ENCODE results near the gene DCANP1. TPM values are rescaled to one million over a fixed set of nuclear protein-coding genes. Genes with fewer than 3 reads are reported as not detected.

The DCANP1 gene
- total and polyA plus RNA-seq, 9 of the 15 experiments (the other 6 are each of a cell fraction or from before 2014, with no cell fraction given) = not detected

- TF ChIP-seq ZNF518B (CRISPR knock-in tag; IDR thresholded peaks at IDR 0.05) = no peak
- TF ChIP-seq, protein P1, sequence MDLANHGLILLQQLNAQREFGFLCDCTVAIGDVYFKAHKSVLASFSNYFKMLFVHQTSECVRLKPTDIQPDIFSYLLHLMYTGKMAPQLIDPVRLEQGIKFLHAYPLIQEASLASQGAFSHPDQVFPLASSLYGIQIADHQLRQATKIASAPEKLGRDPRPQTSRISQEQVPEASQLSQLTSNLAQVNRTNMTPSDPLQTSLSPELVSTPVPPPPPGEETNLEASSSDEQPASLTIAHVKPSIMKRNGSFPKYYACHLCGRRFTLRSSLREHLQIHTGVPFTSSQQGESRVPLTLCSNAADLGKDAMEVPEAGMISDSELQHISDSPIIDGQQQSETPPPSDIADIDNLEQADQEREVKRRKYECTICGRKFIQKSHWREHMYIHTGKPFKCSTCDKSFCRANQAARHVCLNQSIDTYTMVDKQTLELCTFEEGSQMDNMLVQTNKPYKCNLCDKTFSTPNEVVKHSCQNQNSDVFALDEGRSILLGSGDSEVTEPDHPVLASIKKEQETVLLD (IDR thresholded peaks at IDR 0.05) = peak; percentile 46; the same call in 1 of the 2 replicates
- no peak for TF ChIP-seq PHB2 (IDR thresholded peaks at IDR 0.05; ENCODE audit: low read depth)
- no peak for TF ChIP-seq EHMT2 (IDR thresholded peaks at IDR 0.05)
- no peak for TF ChIP-seq NR2C1 (IDR thresholded peaks at IDR 0.05)
- TF ChIP-seq NR2C1 (tag; IDR thresholded peaks at IDR 0.05) = 0 out of 2 replicates have a peak, but pooled peaks have one; percentile 44
- TF ChIP-seq, protein P2, sequence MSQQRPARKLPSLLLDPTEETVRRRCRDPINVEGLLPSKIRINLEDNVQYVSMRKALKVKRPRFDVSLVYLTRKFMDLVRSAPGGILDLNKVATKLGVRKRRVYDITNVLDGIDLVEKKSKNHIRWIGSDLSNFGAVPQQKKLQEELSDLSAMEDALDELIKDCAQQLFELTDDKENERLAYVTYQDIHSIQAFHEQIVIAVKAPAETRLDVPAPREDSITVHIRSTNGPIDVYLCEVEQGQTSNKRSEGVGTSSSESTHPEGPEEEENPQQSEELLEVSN (IDR thresholded peaks at IDR 0.05; ENCODE audit: borderline replicate concordance in 1 of 2, extremely low read depth in 1 of 2, insufficient read depth in 1 of 2, insufficient read length in 1 of 2, low read depth in 1 of 2, low read length in 1 of 2, poor library complexity in 1 of 2, severe bottlenecking in 1 of 2) = peak in 1 of 2 experiments; percentile 65
- TF ChIP-seq MECOM (CRISPR knock-in tag; IDR thresholded peaks at IDR 0.05) = 0 out of 2 replicates have a peak, but pooled peaks have one; percentile 22
- peak; percentile 89 for TF ChIP-seq ARID1B (IDR thresholded peaks at IDR 0.05)
- peak; percentile 28; the same call in 1 of the 2 replicates for TF ChIP-seq ZBTB17 (CRISPR knock-in tag; IDR thresholded peaks at IDR 0.05)
- TF ChIP-seq FIP1L1 (IDR thresholded peaks at IDR 0.05; ENCODE audit: low read depth, low read length, poor library complexity, severe bottlenecking) = no peak
- TF ChIP-seq, protein P3, sequence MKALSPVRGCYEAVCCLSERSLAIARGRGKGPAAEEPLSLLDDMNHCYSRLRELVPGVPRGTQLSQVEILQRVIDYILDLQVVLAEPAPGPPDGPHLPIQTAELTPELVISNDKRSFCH (CRISPR knock-in tag; IDR thresholded peaks at IDR 0.05) = no peak
- TF ChIP-seq, protein P3 (tag; IDR thresholded peaks at IDR 0.05) = no peak
- TF ChIP-seq, protein P4, sequence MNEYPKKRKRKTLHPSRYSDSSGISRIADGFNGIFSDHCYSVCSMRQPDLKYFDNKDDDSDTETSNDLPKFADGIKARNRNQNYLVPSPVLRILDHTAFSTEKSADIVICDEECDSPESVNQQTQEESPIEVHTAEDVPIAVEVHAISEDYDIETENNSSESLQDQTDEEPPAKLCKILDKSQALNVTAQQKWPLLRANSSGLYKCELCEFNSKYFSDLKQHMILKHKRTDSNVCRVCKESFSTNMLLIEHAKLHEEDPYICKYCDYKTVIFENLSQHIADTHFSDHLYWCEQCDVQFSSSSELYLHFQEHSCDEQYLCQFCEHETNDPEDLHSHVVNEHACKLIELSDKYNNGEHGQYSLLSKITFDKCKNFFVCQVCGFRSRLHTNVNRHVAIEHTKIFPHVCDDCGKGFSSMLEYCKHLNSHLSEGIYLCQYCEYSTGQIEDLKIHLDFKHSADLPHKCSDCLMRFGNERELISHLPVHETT (CRISPR knock-in tag; conservative IDR thresholded peaks at IDR 0.05 in 1 of 2, IDR thresholded peaks at IDR 0.05 in 1 of 2) = 0 out of 4 replicates have a peak, but pooled peaks of 1 of the 2 experiments have one; percentile 36
- TF ChIP-seq SREBF1 (IDR thresholded peaks at IDR 0.05; ENCODE audit: borderline replicate concordance, low read depth, low read length) = no peak
- no peak for TF ChIP-seq ZNF583 (CRISPR knock-in tag; IDR thresholded peaks at IDR 0.05)
- TF ChIP-seq SAFB2 (IDR thresholded peaks at IDR 0.05; ENCODE audit: borderline replicate concordance, low read depth, low read length, severe bottlenecking) = no peak
- TF ChIP-seq MTA1 (IDR thresholded peaks at IDR 0.05; ENCODE audit: borderline replicate concordance) = peak; percentile 36; the same call in 1 of the 2 replicates
- TF ChIP-seq LEF1 (IDR thresholded peaks at IDR 0.05) = peak; percentile 63; the same call in 1 of the 2 replicates
Observed at GRCh38 chr5:135456238-135457099, 9.3 kb upstream of the DCANP1 start (continued).
